Ishikawa (cell line): ENCODE data around the gene CABP1.

ENCODE experiments used
- EGR1 ChIP-seq: IDR thresholded peaks from 2 replicates; pipeline ENCODE4 v1.6.1; 2012
- EP300 ChIP-seq: IDR thresholded peaks from 2 replicates; pipeline ENCODE4 v1.6.1; 2012; ENCODE audit warnings: borderline replicate concordance
- MAX ChIP-seq: IDR thresholded peaks from 2 replicates; pipeline ENCODE4 v1.6.1; 2012
- NFIC ChIP-seq: IDR thresholded peaks from 2 replicates; pipeline ENCODE4 v1.6.1; 2012
- REST ChIP-seq: IDR thresholded peaks from 2 replicates; pipeline ENCODE4 v1.6.1; 2012; ENCODE audit warnings: low read depth, mild to moderate bottlenecking
- TCF12 ChIP-seq: IDR thresholded peaks from 2 replicates; pipeline ENCODE4 v1.6.1; 2012; ENCODE audit warnings: low read depth
- USF1 ChIP-seq: IDR thresholded peaks from 2 replicates; pipeline ENCODE4 v1.6.1; 2012
- YY1 ChIP-seq: IDR thresholded peaks from 2 replicates; pipeline ENCODE4 v1.6.1; 2012; ENCODE audit warnings: low read depth

GRCh38 chr12:120702637-120703036 is 62.2 kb downstream of the CABP1 start:
- TF ChIP-seq EGR1: no peak
- TF ChIP-seq EP300: no peak
- TF ChIP-seq NFIC: no peak
- TF ChIP-seq USF1: no peak
- TF ChIP-seq TCF12: no peak
- no peak for TF ChIP-seq MAX
- no peak for TF ChIP-seq YY1
- no peak for TF ChIP-seq REST
